Left ventricle myocardium inferior (tissue), 1 donor: Measurements from ENCODE around the gene TMSB10. TPM values are rescaled to one million over a fixed set of nuclear protein-coding genes. Genes with fewer than 3 reads are reported as not detected.

ENCODE experiments used
- DNase-seq: peaks from one replicate; pipeline ENCODE4 v3.0.0-alpha.2; 2020
- H3K27ac ChIP-seq: fragments of 200-600 bp; replicated peaks from 2 replicates; pipeline ENCODE4 v1.8.0; 2021
- H3K27me3 ChIP-seq: fragments of 200-600 bp; 2 replicates; pipeline ENCODE4 v1.8.0; 2021; ENCODE audit warnings: low read depth
- H3K36me3 ChIP-seq: fragments of 200-600 bp; 2 replicates; pipeline ENCODE4 v1.8.0; 2021
- H3K4me1 ChIP-seq: fragments of 200-600 bp; 2 replicates; pipeline ENCODE4 v1.8.0; 2021
- H3K4me3 ChIP-seq: fragments of 200-600 bp; 2 replicates; pipeline ENCODE4 v1.8.0; 2021; ENCODE audit warnings: mild to moderate bottlenecking, moderate library complexity
- H3K9me3 ChIP-seq: fragments of 200-600 bp; replicated peaks from 2 replicates; pipeline ENCODE4 v1.8.0; 2021
- intact Hi-C: fragments of 100-400 bp; cut with micrococcal nuclease; formaldehyde crosslinking; loops from one replicate; pipeline ENCODE4 v1.11.0; 2022
- total RNA-seq: library from RNA; stranded (reverse); fragmentation: NEBNext Ultra II Directional; extraction: Animal tissue kit (Norgen Biotek cat#: 25700); gene quantifications from one replicate; pipeline ENCODE4 v1.2.1, GENCODE V29; 2021
- TF ChIP-seq, protein P1 (sequence below): fragments of 200-600 bp; IDR thresholded peaks from 2 replicates; pipeline ENCODE4 v1.8.0; 2021; ENCODE audit warnings: antibody characterized with exemption, mild to moderate bottlenecking, borderline replicate concordance
- donor health status: DM: no; HTN: yes; CAD: no; lungs with severe emphysema.

TMSB10 gene
- total RNA-seq, 1 donor from 2014 or later, result 400 TPM

DNA sequence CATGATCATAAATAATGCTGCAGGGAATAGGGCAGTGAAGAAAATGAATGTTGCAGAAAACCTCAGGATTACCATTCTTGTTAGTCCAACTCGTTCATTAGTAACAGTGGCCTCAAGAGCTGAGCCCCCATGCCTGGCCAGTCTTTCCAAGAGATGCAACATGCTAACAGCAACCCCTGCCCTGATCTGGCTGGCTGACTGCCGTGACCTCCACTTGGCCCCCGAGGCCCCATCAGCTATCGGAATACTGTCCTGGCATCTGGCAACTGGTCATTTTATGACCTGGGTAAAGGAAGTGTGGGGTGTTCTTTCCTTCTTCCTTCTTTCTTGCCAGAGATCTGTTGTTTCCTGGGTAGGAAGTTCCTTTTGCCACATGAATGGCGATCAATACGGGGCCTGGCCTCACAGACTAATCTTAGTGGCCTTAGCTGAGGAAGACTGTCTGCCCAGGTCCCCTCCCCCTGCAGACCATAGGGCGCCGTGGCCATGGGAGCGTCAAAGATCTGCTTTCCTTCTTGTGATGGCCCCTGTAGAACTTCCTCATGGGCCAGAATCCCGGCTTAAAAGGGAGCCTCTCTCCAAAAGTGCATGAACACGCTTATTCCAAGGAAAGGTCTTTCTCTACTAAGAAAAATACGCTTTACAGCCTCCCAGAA, 14.0 kb upstream of the TMSB10 start:
- no peaks in the 10 kb centered on the region for H3K27me3 ChIP-seq
- no peaks in the 10 kb centered on the region for H3K36me3 ChIP-seq
- intact Hi-C loops, result no loop called here
- TF ChIP-seq, protein P1, sequence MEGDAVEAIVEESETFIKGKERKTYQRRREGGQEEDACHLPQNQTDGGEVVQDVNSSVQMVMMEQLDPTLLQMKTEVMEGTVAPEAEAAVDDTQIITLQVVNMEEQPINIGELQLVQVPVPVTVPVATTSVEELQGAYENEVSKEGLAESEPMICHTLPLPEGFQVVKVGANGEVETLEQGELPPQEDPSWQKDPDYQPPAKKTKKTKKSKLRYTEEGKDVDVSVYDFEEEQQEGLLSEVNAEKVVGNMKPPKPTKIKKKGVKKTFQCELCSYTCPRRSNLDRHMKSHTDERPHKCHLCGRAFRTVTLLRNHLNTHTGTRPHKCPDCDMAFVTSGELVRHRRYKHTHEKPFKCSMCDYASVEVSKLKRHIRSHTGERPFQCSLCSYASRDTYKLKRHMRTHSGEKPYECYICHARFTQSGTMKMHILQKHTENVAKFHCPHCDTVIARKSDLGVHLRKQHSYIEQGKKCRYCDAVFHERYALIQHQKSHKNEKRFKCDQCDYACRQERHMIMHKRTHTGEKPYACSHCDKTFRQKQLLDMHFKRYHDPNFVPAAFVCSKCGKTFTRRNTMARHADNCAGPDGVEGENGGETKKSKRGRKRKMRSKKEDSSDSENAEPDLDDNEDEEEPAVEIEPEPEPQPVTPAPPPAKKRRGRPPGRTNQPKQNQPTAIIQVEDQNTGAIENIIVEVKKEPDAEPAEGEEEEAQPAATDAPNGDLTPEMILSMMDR, result no peak
- peaks cover 20% of the 10 kb centered on the region for H3K4me1 ChIP-seq
- no peak overlapping the region for H3K4me3 ChIP-seq
- H3K27ac ChIP-seq, result no peak overlapping the region
- H3K9me3 ChIP-seq, result no peaks in the 10 kb centered on the region
- DNase-seq, result no peak

DNA sequence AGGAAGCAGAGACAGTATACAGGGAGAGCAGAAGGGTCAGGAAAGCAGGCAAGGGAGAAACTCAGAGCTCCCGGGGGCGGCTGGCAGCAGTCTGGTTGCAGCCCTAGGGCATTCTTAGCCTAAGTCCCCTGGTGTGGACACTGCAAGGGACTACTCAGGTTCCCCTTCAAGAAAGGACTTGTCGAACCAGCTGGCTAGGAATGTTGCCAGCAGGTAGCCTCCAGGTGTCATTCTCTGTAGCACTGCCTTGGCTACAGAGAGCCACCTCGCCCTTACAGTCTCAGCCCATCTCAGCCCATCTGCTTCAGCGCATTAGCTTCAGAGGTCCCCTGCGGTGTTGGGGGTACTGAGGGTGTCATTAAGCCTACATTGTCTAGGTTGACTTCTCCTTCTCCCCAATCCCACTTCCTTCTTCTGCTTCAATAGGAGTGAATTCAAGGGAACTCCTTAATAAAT, 11.3 kb upstream of the TMSB10 start:
- intact Hi-C loops, result no loop called here
- no peaks in the 10 kb centered on the region for H3K27me3 ChIP-seq
- H3K27ac ChIP-seq, result peak overlapping the region; percentile 56
- TF ChIP-seq, protein P1, result no peak
- no peak overlapping the region for H3K4me3 ChIP-seq
- H3K9me3 ChIP-seq, result no peaks in the 10 kb centered on the region
- H3K4me1 ChIP-seq, result peaks cover 30% of the 10 kb centered on the region
- no peaks in the 10 kb centered on the region for H3K36me3 ChIP-seq
- no peak for DNase-seq

DNA sequence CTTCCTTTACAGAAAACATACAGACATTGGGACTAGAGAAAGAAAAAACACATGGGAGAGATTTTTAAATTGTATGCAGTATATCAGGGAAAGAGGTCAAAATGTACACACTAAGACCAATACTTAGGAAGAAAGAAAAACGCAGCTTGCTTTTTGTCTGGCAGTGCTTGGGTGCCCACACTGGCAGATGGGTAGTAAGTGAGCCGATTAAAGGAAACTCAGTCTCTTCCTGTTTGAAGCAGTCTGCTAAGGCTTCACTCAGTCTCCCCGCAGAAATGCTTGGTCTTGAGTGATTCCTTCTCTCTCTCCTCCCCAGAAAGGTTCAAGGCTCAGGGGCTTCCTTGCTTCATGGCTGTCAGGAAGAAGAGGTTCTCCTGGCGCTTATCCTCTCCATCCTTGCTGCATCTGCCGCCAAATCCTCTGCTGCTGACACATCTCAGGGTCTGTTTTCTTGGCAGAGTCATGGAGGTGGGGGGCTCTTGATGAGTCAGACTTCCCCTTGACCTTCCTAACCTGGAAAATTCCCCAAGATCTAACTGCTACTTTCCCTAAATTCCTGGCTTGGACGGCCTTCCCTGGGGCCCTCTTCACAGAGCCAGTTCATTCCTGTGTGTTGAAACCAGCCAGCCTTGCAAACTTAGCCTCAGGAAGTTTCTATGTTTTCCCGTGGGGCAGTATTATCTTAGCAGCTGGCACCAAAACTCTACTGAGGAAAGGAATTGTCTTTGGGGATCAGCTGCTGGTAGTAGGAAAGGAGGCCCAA, 10.5 kb upstream of the TMSB10 start:
- DNase-seq, result no peak
- H3K27ac ChIP-seq, result peak overlapping the region; percentile 56
- peaks cover 32% of the 10 kb centered on the region for H3K4me1 ChIP-seq
- no peaks in the 10 kb centered on the region for H3K27me3 ChIP-seq
- H3K4me3 ChIP-seq, result no peak overlapping the region
- H3K9me3 ChIP-seq, result no peaks in the 10 kb centered on the region
- intact Hi-C loops, result no loop called here
- TF ChIP-seq, protein P1, result no peak
- H3K36me3 ChIP-seq, result no peaks in the 10 kb centered on the region

DNA sequence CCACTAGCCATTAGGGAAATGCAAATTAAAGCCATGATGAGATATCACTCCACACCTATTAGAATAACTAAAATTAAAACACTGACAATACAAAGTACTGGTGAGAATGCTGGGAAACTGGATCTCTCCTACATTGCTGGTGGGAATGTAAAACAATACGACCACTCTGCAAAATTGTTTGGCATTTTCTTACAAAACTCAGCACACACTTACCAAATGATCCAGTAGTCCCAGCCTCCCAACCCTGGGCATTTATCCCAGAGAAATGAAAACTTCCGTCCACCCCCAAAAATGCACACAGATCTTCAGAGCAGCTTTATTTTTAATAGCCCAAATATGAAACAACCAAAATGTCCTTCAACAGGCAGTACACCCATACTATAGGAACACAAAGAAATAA, 8.9 kb upstream of the TMSB10 start:
- intact Hi-C loops, result no loop called here
- Histone ChIP-seq H3K4me1 (peaks cover 32% of the 10 kb centered on the region), H3K4me3 (no peak overlapping the region), H3K27ac (no peak overlapping the region), H3K36me3 (no peaks in the 10 kb centered on the region), H3K9me3 (no peaks in the 10 kb centered on the region), H3K27me3 (no peaks in the 10 kb centered on the region)
- DNase-seq, result no peak
- TF ChIP-seq, protein P1, result no peak

DNA sequence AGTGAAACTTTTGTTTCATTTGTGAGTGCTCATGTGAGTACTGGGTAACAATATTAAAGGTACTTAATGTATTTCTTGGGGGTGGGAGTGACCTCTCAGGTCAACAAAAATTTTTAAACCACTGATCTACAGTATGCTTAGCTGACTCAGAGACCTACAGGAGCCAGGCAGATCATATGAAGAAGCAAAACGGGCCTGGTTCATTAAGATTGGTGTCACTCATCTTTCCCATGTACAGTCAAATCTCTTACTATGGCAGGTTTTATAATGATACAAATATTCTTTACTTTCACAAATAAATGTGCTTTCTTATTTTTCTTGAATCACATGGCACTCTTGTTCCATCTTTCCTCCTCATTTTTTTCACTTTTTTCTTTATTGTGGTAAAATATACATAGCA, 7.7 kb upstream of the TMSB10 start:
- H3K27ac ChIP-seq, result peak overlapping the region; percentile 67
- no peaks in the 10 kb centered on the region for H3K9me3 ChIP-seq
- H3K4me1 ChIP-seq, result peaks cover 32% of the 10 kb centered on the region
- DNase-seq, result no peak
- no peaks in the 10 kb centered on the region for H3K36me3 ChIP-seq
- no peaks in the 10 kb centered on the region for H3K27me3 ChIP-seq
- intact Hi-C loops, result no loop called here
- H3K4me3 ChIP-seq, result no peak overlapping the region
- TF ChIP-seq, protein P1, result no peak
